ENCODE results near the gene DTNA.

- TF ChIP-seq, protein P1, sequence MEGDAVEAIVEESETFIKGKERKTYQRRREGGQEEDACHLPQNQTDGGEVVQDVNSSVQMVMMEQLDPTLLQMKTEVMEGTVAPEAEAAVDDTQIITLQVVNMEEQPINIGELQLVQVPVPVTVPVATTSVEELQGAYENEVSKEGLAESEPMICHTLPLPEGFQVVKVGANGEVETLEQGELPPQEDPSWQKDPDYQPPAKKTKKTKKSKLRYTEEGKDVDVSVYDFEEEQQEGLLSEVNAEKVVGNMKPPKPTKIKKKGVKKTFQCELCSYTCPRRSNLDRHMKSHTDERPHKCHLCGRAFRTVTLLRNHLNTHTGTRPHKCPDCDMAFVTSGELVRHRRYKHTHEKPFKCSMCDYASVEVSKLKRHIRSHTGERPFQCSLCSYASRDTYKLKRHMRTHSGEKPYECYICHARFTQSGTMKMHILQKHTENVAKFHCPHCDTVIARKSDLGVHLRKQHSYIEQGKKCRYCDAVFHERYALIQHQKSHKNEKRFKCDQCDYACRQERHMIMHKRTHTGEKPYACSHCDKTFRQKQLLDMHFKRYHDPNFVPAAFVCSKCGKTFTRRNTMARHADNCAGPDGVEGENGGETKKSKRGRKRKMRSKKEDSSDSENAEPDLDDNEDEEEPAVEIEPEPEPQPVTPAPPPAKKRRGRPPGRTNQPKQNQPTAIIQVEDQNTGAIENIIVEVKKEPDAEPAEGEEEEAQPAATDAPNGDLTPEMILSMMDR (IDR thresholded peaks at IDR 0.05): no peak
- TF ChIP-seq POLR2A (IDR thresholded peaks at IDR 0.05): no peak
Observed at GRCh38 chr18:34904994-34905393, 194.9 kb downstream of the DTNA start.

Data from thyroid gland (tissue), 4 donors.